Measurements from ENCODE around the gene ATP8B1. TPM values are rescaled to one million over a fixed set of nuclear protein-coding genes. Genes with fewer than 3 reads are reported as not detected.

ATP8B1 gene
- total and polyA plus RNA-seq, 2 experiments from 2014 or later = 7.9 to 38.4 TPM

DNA sequence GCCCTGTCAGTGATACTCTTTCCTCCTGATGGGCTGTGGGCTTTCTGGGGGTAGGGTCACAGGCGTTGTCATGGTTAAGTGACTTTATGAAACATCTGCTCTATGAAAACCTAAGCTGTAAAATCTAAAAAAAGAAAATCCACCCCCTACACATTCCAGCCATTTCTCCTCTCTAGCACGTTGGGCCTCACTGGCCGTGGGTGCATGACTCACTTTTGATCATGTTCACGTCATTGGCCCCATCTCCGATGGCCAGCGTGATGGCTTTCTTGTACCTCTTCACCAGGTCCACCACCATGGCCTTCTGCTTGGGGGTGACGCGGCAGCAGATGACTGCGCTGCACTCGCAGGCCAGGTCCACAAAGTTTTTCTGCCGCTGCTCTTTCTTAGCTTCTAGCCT lies 142.2 kb downstream of the ATP8B1 start:
- H2AFZ ChIP-seq = no peak overlapping the region
- no peak overlapping the region for H3K4me2 ChIP-seq
- H3K9me3 ChIP-seq (ENCODE audit: low read depth) = peaks cover 3% of the 10 kb centered on the region
- H3K4me3 ChIP-seq = no peak overlapping the region
- H3K4me1 ChIP-seq (ENCODE audit: insufficient read depth) = no peaks in the 10 kb centered on the region
- DNase-seq (ENCODE audit: low spot score) = no peak
- no peaks in the 10 kb centered on the region for H3K27me3 ChIP-seq
- 92% methylated on average over 11 of the region's 11 CpGs for WGBS (ENCODE audit: low lambda C conversion rate, missing lambda C conversion rate)
- H3K27ac ChIP-seq = no peak overlapping the region
- H4K20me1 ChIP-seq (ENCODE audit: insufficient read depth, poor library complexity, severe bottlenecking) = no peaks in the 10 kb centered on the region
- H3K36me3 ChIP-seq (replicated peaks; ENCODE audit: insufficient read depth, low read depth) = no peaks in the 10 kb centered on the region
- H3K79me2 ChIP-seq = peaks cover 27% of the 10 kb centered on the region
- no peaks in the 10 kb centered on the region for H3K9me2 ChIP-seq (replicated peaks; ENCODE audit: insufficient read depth)
- TF ChIP-seq, protein P1, sequence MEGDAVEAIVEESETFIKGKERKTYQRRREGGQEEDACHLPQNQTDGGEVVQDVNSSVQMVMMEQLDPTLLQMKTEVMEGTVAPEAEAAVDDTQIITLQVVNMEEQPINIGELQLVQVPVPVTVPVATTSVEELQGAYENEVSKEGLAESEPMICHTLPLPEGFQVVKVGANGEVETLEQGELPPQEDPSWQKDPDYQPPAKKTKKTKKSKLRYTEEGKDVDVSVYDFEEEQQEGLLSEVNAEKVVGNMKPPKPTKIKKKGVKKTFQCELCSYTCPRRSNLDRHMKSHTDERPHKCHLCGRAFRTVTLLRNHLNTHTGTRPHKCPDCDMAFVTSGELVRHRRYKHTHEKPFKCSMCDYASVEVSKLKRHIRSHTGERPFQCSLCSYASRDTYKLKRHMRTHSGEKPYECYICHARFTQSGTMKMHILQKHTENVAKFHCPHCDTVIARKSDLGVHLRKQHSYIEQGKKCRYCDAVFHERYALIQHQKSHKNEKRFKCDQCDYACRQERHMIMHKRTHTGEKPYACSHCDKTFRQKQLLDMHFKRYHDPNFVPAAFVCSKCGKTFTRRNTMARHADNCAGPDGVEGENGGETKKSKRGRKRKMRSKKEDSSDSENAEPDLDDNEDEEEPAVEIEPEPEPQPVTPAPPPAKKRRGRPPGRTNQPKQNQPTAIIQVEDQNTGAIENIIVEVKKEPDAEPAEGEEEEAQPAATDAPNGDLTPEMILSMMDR (IDR thresholded peaks at IDR 0.05; ENCODE audit: poor library complexity) = no peak
- TF ChIP-seq EZH2 (IDR thresholded peaks at IDR 0.05; ENCODE audit: borderline replicate concordance) (no peak), EZH2phosphoT487 (IDR thresholded peaks at IDR 0.05; ENCODE audit: low read depth, severe bottlenecking, unreplicated experiment) (no peak)

DNA sequence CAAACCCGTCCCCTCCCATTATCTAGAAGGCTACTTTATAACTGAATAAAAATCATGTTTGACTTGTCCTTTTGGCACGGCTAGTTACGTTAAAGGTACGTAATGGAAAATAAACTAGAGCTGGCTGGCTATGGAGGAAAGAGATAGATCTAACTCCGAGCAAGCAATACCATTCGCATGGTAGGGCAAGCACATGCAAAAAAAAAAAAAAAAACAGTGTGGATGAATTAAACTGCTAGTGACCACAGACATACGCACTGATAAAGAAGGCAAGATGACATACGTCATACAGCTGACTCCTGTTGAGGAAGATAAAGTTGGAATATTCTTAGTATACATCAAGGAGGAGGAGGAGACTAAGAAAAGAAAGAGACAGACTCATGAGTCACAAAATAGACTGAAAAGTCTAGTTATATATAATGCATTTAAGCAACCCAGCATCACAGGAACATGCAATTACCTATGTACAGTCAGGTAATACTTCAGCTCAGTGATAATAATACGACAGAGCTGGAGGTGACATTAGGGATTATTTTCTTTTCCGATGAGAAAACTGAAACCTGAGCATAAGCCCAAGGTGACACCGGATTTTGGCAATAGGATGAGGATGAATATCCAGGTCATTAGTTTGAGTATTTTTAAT lies 143.5 kb downstream of the ATP8B1 start:
- H3K36me3 ChIP-seq (replicated peaks; ENCODE audit: insufficient read depth, low read depth) = no peaks in the 10 kb centered on the region
- H3K9me3 ChIP-seq (ENCODE audit: low read depth) = peaks cover 9% of the 10 kb centered on the region
- TF ChIP-seq EZH2 (IDR thresholded peaks at IDR 0.05; ENCODE audit: borderline replicate concordance) (no peak), EZH2phosphoT487 (IDR thresholded peaks at IDR 0.05; ENCODE audit: low read depth, severe bottlenecking, unreplicated experiment) (no peak)
- TF ChIP-seq, protein P1 (IDR thresholded peaks at IDR 0.05; ENCODE audit: poor library complexity) = no peak
- H3K4me1 ChIP-seq (ENCODE audit: insufficient read depth) = no peaks in the 10 kb centered on the region
- no peak for DNase-seq (ENCODE audit: low spot score)
- no peaks in the 10 kb centered on the region for H3K9me2 ChIP-seq (replicated peaks; ENCODE audit: insufficient read depth)
- no peaks in the 10 kb centered on the region for H3K27me3 ChIP-seq
- no peak overlapping the region for H3K27ac ChIP-seq
- no peak overlapping the region for H2AFZ ChIP-seq
- WGBS (ENCODE audit: low lambda C conversion rate, missing lambda C conversion rate) = 92% methylated on average over 11 of the region's 11 CpGs
- H3K4me2 ChIP-seq = no peak overlapping the region
- no peaks in the 10 kb centered on the region for H4K20me1 ChIP-seq (ENCODE audit: insufficient read depth, poor library complexity, severe bottlenecking)
- H3K4me3 ChIP-seq = no peak overlapping the region
- H3K79me2 ChIP-seq = peaks cover 32% of the 10 kb centered on the region

DNA sequence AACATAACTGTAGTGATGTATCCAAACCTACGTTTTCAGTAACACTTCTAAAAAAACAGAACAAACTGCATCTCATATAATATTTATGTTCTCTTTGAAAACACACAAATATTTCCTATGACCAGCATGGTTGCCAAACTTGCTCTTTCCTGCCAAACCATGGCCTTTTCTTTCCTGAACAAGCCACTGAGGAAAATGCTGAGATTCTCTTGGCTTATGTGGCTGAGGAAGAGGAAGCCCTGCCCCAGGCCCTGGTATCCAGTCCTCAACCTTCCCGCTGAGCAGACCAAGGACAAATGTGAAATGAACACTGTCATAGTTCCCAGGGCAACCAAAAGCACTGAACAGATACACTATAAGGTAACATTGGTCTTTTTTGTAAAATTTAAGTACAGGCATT lies 145.6 kb downstream of the ATP8B1 start:
- peaks cover 23% of the 10 kb centered on the region for H3K79me2 ChIP-seq

More for the DNA sequence above, 145.6 kb downstream of the ATP8B1 start:
- DNase-seq (ENCODE audit: low spot score) = no peak
- no peaks in the 10 kb centered on the region for H3K9me2 ChIP-seq (replicated peaks; ENCODE audit: insufficient read depth)
- TF ChIP-seq, protein P1 (IDR thresholded peaks at IDR 0.05; ENCODE audit: poor library complexity) = no peak
- TF ChIP-seq EZH2 (IDR thresholded peaks at IDR 0.05; ENCODE audit: borderline replicate concordance) (no peak), EZH2phosphoT487 (IDR thresholded peaks at IDR 0.05; ENCODE audit: low read depth, severe bottlenecking, unreplicated experiment) (no peak)
- peaks cover 9% of the 10 kb centered on the region for H3K9me3 ChIP-seq (ENCODE audit: low read depth)
- H3K4me2 ChIP-seq = no peak overlapping the region
- no peak overlapping the region for H3K4me3 ChIP-seq
- 95% methylated on average over 2 of the region's 2 CpGs for WGBS (ENCODE audit: low lambda C conversion rate, missing lambda C conversion rate)
- no peaks in the 10 kb centered on the region for H3K36me3 ChIP-seq (replicated peaks; ENCODE audit: insufficient read depth, low read depth)
- H2AFZ ChIP-seq = no peak overlapping the region
- no peaks in the 10 kb centered on the region for H3K27me3 ChIP-seq
- no peaks in the 10 kb centered on the region for H4K20me1 ChIP-seq (ENCODE audit: insufficient read depth, poor library complexity, severe bottlenecking)
- no peak overlapping the region for H3K27ac ChIP-seq
- H3K4me1 ChIP-seq (ENCODE audit: insufficient read depth) = no peaks in the 10 kb centered on the region

Measured in hepatocyte (in vitro differentiated cells).